Activated T-cell treated with anti-CD3 and anti-CD28 coated beads, Interleukin-2, amount 50 U/mL, for 1 hour (primary cell): ENCODE data around the gene CHEK1.
"Not testable (repeated sequence)": the region's sequence is repeated elsewhere in the genome, so short reads cannot be mapped to it uniquely, and the experiment has no call there.

ENCODE experiments used
- DNase-seq: peaks from one replicate; pipeline ENCODE4 v3.0.0-alpha.2; 2020

The CHEK1 gene

DNA sequence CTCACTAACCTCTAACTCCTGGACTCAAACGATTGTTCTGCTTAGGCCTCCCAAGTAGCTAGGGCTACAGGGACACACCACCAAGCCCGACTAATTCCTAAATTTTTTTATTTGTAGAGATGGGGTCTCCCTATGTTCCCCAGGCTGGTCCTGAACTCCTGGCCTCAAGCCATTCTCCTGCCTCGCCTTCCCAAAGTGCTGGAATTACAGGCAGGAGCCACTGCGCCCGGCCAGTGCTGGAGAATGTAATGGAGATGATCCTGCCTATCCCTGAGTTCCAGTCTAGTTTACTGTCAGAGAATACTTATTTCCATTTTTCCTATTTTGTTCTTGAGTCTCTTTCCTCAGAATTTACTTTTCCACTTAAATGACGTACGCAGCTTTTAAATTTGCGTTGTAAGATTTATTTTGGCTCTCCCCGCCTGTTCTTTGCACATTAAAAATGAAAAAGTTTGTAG lies at the start of gene CHEK1:
Gene CHEK1 (plus strand): TSS at position 408 of the 458 bp plus-strand sequence. CDS start 1,606 bp downstream, outside the sequence.
- DNase-seq: no peak

DNA sequence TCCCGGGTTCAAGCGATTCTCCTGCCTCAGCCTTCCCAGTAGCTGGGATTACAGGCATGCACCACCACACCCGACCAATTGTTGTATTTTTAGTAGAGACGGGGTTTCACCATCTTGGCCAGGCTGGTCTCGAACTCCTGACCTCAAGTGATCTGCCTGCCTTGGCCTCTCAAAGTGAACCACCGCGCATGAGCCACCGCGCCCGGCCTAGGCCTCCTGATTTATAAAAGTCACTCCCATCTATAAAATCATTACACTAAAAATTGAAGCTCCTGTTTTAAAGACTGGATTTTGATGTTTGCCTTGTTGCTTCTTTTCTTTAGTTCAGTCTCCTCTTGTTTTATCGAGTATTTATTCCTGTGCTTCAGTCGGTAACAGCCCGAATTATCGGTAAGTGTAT lies 47.8 kb upstream of the CHEK1 start:
- not testable (repeated sequence) for DNase-seq

DNA sequence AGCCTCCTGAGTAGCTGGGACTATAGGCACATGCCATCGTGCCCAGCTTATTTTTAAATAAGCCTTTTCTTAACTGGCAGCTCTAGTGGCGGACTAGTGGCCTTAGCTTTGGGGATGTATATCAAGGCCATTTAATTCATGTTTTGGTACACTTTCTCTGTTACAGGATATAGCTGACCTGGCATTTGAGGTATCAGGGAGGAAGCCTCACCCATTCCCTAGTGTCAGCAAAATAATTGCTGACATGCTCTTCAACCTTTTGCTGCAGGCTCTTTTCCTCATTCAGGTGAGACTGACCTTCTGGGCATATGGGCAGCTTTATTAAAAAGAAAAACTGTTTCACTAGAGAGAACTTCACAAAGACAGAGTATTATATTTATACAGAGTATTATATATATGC lies 46.2 kb upstream of the CHEK1 start:
- no peak for DNase-seq

DNA sequence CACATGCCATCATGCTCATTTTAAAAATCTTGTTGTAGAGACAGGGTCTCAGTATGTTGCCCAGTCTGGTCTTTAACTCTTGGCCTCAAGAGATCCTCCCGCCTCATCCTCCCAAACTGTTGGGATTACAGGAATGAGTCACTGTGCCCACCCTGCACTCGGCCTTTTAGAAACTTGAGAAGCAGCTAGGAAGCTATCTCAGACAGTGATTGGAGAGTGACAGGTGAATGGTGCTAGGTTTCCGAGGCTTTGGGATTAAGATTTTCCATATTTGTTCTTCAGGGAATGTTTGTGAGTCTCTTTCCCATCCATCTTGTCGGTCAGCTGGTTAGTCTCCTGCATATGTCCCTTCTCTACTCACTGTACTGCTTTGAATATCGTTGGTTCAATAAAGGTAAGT lies 45.2 kb upstream of the CHEK1 start:
- no peak for DNase-seq

DNA sequence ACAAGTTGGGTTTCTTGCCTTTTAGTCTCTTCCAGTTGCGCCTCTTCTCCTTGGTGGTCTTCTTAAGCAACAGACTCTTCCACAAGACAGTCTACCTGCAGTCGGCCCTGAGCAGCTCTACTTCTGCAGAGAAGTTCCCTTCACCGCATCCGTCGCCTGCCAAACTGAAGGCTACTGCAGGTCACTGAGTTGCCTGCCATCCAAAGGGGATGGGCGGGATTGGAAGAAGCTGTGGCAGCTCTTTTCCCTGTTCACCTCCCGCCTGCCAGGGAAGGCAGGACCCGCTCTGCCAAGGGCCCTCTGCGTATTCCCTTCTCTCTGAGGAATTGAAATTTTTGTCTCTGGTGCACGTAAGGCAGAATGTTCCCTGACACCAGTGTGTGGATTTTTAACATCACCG lies 41.5 kb upstream of the CHEK1 start:
- DNase-seq: no peak

DNA sequence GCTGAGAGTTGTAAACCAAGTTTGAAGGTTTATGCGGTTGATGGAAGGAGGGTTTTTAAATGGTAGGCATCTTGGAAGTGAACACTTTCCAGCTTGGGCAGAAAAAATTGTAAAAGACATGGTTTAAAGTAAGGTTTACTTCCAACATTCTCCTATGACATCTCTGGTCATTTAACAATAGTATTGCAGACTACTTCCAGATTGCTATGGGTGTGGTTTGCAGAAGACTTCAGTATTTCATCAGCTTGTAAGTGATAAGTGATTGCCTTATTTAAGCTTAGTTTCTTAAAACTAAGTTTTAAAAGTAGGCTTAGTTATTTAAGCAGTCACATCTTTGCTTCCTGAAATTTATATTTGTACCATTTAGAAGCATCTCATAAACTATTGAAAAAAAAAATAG lies 39.5 kb upstream of the CHEK1 start:
- DNase-seq: no peak

DNA sequence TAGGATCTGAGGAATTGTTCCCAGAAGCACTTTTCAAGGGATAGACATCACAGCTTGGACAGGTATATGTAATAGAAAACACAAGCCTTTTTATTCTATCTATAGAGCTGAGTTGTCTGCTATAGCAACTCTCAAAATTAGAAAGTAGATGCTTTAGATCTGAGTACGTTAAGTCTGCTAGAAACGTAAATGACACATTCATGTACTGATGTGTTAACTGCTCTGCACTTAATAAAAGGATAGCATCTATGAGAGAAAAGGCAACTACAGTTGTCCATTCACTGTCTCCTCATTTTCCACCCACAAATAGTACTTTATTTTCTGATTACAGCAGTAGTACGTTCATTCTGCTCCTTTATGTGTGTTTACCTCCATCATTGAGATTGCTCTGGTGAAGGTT lies 38.3 kb upstream of the CHEK1 start:
- no peak for DNase-seq

DNA sequence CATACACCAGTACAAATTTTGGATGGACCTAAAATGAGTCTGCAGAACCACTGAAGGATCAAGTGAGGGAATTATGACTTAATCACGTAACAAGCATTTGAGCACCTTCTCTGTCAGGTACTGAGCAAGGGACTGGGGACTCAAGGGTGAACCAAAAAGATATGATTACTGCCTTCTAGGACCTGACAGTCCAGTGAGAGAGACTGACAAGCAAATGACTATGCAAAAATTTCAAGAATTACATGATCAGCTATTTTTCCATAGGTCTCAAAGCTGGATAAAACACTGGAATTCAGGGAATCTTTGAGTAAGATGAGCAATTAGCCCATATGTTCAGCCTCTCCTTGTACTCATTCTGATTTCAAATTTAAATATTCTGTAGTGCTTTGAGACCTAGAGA lies 37.5 kb upstream of the CHEK1 start:
- DNase-seq: no peak

DNA sequence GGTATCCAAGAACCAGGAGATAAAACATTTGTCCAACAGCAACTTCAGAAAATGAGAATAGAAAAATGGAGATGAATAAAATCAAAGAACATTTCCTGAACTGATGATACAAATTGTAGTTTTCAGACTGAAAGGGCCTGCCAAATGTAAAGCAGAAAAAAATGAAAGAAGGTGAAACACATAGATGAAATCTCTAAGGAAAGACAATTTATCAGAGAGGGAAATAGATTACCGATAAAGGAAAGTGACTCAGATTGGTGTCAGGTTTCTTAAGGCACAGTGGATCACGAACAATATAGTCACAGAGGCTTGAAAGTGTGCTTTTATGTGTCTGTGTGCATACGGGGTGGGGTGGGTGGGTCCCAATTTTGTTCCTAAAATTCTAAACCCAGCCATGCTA lies 36.5 kb upstream of the CHEK1 start:
- DNase-seq: no peak

DNA sequence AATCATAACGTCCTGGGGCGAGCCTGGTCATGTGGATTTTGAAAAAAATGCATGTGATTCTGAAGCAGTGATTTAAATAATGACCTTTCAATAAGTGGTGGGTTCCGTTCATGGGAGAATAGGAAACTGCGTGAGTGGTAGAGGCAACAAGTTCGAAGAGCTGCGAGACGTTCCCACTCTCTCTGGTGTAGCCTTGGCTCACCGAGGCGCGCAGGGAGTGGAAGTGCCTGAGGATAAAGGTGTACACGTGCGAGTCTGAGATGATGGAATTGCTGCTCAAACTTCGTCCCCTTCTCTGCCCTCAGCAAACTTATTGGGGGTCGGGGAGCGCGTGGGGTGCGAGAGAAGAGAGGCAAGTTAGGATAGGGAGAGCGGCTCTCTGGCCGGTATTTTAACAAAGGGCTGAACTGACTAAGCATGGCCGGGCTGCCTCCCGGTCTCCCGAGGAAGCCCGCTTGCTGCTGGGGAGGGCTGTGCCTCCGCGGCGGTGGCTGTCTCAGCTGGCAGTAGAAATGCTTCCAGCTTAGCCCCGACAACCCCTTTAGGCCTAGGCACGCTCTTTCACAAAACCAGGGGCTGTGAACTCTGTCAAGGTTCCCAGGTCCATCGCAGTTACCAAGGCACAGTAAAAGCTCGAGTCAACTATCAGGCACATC lies 33.2 kb upstream of the CHEK1 start:
- peak; percentile 64 for DNase-seq

DNA sequence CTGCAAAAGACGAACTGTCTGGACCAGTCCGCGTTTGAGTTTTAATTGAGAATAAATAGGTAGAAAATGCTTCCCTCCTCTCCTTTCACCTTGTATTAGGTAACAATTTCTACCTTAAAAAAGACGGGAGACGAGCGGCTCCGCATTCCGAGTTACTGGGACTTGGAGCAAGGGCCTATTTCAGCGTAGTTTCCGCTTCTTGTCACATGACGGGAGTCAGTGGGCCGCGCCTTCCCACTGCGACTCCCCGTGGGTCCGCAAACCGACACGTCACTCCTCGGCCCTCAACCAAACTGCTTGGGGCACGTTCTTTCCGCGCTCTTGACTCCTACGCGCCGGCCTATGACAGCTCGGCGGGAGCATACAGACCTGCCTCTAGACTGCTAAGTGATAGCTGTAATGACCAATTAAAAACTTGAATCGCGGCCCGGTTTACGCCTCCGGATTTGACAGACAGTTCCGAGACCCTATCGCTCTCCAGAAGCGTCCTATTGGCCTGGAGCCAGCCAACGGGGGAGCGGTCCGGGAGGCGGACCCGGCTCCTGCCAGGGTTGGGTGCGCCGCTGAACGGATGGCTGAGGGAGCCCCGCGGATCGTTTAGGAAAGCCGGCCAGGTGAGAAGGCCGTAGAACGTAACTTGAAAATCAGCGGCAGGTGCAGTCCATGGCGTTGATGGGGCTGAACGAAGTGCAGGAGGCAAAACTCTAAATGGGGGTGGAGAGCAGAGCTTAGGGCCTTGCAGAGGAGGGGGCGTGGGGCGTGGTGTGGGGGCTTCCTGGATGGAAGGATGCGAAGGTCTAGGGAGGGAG lies 32.5 kb upstream of the CHEK1 start, which contains the start of gene STT3A:
Gene STT3A (plus strand): TSS at position 548 of the 809 bp plus-strand sequence. CDS start 3,064 bp downstream, outside the sequence.
- DNase-seq: peak; percentile 97

DNA sequence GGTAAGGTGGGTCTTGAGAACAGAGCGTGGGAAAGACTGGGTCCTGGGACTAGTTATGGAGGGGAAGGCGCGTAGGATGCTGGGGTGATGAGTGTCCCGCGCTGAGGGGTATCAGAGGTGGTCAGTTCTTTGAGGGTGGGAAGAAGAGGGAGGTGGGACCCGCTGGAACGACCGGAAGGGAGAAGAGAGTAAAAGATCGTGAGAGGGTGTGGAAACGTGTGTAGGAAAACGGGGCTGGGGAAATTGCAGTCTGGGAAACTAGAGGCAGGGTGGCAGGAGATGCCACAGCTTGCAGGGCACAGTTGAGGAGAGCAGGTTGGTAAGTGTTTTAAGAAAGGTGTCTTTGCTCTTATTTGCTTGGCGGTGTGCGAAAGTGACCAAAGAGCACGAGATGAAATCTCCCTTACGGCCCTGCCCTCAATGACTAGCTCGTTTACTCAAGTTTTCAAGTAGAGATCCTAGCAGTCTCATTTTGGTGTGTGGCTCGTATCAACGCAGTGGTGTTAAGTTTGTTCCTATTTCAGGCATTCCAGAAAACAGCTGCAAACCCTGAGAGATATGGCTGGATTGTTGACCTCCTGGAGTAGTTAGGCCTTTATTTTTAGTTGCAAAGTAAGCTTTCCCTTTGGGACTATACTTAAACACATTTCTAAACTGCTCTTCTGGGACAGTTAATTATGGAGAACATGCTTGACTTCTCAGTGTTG lies 31.7 kb upstream of the CHEK1 start:
- no peak for DNase-seq

DNA sequence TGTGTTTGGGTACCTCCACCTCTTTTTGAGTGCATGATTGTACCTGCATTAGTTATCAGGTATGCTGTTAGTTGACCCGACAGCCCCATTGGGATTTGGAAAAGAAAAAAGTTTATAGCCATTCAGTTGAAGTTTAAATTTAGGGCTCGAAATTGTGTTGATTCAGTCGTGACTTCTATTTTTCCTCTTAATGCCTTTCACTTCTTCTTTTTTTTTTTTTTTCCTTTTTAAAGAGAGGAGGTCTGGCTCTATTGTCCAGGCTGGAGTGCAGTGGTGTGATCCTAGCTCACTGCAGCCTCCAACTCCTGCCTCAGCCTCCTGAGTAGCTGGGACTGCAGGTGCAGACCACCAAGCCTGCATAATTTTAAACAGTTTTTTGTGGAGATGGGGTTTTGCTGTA lies 30.0 kb upstream of the CHEK1 start:
- DNase-seq: no peak

DNA sequence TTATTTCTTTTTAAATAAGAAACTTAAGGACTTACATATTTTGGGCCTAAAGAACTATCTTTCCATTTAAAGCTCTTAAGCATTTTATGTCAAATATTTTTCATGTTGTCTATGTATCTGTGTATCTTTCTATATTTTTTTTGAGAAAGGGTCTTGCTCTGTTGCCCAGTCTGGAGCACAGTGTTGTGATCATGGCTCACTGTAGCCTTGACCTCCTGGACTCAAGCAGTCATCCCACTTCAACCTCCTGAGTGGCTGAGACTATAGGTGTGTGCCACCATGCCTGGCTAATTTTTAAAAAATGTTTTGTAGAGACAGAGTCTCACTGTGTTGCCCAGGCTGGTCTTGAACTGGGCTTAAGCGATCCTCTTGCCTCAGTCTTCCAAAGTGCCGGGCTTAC lies 24.3 kb upstream of the CHEK1 start:
- DNase-seq: no peak

DNA sequence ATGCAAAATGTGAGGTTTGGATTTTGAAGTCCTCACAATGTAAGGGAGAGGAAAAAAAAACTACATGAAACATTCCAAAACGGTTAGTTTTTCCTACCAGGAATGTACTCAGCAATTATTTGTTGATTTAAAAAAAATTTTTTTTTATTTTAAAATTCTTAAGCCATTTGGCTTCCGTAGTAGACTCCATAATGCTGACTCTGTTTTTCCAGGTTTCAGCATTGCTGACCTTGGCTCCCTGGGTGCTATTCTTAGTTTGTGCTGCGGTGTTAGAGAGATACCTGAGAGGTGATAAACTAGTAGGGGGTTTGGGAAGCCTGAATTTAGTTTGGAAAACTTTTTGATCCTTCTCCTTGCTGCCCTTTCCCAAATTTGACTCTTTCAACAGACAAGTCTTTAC lies 21.8 kb upstream of the CHEK1 start:
- DNase-seq: no peak

DNA sequence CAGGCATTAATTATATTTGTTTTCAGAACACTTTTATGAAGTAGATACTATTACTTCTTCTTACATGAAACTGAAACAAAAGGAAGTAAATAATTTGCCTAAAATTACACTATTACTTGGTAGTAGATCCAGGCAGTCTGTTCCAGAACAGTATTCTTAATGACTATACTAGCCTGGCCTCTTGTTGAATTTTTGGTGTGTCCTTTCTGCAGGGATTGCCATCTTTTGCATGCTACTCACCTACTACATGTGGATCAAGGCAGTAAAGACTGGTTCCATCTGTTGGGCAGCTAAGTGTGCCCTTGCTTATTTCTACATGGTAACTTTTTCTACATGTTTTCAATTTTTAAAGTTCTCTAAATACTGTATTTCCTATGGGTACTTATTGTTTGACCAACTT lies 19.5 kb upstream of the CHEK1 start:
- DNase-seq: no peak

DNA sequence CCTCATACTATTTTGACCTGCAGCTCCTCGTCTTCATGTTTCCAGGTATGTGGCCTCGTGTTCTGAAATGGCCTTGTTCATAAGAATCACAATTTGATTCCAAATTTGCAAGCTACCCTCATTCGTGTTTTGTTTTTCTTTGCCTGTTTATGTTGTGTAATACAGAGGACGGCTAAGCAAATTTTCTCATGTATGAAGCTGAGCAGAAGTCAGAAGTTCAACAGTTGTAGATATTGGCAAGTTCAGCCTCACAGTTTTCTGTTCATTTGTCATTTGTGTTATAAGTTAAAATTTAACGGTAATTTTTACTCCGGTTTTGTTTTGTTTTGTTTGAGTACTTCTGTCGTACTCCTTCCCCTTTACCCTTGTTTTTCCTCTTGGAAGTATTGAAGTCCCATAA lies 15.4 kb upstream of the CHEK1 start:
- DNase-seq: no peak

DNA sequence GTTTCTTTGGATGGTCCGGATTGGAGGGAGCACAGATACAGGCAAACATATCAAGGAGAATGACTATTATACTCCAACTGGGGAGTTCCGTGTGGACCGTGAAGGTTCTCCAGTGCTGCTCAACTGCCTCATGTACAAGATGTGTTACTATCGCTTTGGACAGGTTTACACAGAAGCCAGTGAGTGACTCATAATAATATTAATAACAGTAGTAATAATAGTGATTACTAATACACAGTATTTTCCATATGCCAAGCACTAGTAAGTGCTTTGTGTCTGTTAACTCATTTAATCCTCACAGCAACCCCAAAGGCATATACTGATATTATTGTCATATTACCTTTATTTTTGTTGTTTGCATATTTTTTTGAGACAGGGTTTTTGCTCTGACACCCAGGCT lies 6.6 kb upstream of the CHEK1 start:
- DNase-seq: no peak

DNA sequence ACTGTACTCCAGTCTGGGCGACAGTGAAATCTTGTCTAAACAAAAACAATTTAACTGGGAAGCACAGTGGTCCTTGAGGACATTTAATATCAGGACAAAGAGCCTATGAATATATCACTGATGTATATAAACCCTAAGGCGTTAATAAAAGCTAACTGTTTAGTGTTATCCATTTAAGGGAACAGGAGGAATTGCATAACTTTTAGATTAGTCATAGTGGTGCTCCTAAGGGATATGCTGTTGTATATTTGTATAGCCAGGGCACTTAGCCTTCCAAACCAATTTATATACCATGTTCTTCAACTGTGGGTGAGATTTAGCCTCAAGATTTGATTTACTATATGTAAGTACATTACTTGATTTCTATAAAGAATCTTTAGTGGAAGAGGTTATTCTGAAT lies 3.0 kb upstream of the CHEK1 start:
- no peak for DNase-seq

DNA sequence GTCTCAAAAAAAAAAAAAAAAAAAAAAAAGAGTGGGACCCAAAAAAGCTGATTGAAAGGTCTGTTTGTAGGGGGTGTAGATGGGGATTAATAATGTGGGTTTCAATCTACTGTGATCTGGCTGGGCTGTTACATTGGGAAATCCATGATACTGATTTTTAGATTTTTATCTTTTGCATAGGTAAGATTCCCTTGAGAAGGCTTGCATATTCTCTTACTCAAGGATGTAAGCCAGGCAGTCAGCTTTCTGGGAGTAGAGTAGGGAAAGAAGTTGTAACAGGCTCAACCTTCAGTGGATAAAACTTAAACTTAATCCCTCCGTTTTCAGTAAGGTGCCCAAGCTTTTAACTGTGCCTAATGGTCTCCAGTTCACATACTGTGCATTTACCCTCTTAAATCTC lies 1.9 kb upstream of the CHEK1 start:
- no peak for DNase-seq

DNA sequence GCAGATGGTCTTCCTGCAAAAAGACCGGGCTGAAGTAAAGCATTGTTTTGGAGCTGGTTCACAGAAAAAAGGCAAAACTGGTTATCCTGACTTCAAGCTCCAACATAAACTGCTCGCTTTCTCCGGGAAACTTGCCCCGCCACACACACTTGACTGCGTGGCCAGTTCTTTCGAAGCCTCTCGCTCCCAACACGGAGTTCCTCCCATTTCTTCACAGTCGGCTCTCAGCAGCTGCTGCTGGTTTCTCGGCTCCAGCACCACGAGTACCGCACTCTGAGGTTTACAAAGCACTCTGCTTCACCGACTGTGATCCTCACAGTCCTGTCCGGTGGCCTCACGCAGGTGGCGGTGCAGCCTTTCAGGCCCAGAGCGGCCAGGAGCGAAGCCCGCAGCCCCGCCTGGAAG lies 264 bp downstream of the CHEK1 start:
- no peak for DNase-seq

DNA sequence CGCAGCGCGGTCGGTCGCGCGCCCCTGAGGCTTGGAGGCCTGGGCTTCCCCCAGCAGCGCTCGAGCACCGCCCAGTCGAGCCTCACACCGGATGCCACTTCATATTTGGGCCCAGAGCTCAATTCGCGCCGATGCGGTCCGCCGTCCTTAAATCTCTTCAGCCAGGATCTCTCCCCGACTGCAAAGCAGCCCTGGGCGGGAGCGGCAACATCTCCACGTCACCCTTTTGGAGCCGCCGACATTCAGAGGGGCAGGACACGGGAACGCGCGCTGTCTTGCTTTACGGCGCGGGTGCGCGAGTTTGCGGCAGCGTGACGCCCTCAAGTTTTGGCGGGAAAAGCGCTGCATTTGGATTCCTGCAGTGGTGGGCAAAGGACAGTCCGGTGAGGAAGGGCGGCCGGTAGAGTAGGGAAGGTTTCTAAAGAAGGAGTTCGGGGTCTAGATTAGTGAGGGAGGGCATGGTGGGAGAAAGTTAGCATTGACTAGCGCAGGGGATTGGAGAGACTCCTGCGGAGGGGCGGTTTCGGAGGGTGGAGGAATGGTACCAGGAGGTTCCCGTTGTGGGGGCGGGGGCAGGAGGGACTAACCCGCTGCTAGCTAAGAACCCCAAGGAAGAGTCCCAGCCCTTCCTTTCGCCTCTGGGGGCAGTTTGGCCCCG lies 796 bp downstream of the CHEK1 start:
- peak; percentile 88 for DNase-seq

DNA sequence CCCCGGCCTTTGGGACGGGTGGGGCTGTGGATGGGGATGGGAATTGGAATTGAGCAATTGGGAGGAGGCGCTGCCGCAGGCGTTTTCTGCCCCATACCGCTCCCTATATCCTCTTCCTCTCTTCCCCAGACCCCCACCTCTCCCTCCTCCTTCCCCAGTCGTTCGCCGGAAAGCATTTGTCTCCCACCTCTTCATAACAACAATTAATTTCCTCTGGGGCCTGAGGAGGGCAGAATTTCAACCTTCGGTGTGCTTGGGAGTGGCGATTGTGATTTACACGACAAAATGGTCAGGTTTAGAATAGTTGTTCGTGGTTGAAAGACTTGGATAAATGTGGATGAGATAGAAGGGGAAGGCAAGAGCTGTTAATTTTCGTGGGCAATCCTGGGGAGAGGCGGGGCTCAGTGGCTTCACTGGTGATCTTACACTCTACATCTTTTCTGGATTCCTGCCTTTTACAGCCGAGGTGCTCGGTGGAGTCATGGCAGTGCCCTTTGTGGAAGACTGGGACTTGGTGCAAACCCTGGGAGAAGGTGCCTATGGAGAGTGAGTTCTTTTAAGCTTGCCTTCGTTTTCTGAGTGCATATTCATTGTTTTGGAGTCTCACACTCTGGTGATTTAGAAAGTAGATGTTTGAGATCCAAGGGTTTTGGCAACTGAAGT lies 1.5 kb downstream of the CHEK1 start:
- DNase-seq: no peak
